GM21723 (cell line): Measurements from ENCODE around the gene PANX2.

ENCODE experiments used
- ATAC-seq: cut with Tn5 transposase; IDR thresholded peaks from one replicate; pipeline ENCODE4 v1.9.1; 2021; ENCODE audit warnings: mild to moderate bottlenecking, moderate library complexity; ENCODE audit not compliant: unreplicated experiment

PANX2 gene

GRCh38 chr22:50183141-50183971, 12.8 kb downstream of the PANX2 start:
- no peak for ATAC-seq

GRCh38 chr22:50184004-50184901, 13.7 kb downstream of the PANX2 start:
- no peak for ATAC-seq

GRCh38 chr22:50184902-50185374, 14.4 kb downstream of the PANX2 start:
- no peak for ATAC-seq

GRCh38 chr22:50185375-50186087, 15.0 kb downstream of the PANX2 start, which contains the start of gene TRABD:
Gene TRABD, plus strand, starts transcription at chr22:50185913. Its CDS starts 7,148 bp downstream, at chr22:50193061.
- ATAC-seq = peak; percentile 43

- no peak for ATAC-seq
Measured at GRCh38 chr22:50186181-50186714, 15.7 kb downstream of the PANX2 start.

- no peak for ATAC-seq
Measured at GRCh38 chr22:50186761-50187523, 16.4 kb downstream of the PANX2 start.

- ATAC-seq = no peak
Measured at GRCh38 chr22:50188356-50188755, 17.8 kb downstream of the PANX2 start.

GRCh38 chr22:50189184-50189848, 18.8 kb downstream of the PANX2 start:
- ATAC-seq = no peak

GRCh38 chr22:50189849-50190181, 19.3 kb downstream of the PANX2 start:
- ATAC-seq = no peak

- ATAC-seq = peak; percentile 43
Measured at GRCh38 chr22:50190182-50190940, 19.8 kb downstream of the PANX2 start.

GRCh38 chr22:50190941-50191741, 20.6 kb downstream of the PANX2 start:
- no peak for ATAC-seq

GRCh38 chr22:50192436-50193204, 22.1 kb downstream of the PANX2 start:
- ATAC-seq = no peak

GRCh38 chr22:50193621-50194020, 23.1 kb downstream of the PANX2 start:
- no peak for ATAC-seq

- ATAC-seq = no peak
Measured at GRCh38 chr22:50194037-50194805, 23.7 kb downstream of the PANX2 start.

- no peak for ATAC-seq
Measured at GRCh38 chr22:50196256-50196655, 25.7 kb downstream of the PANX2 start.

GRCh38 chr22:50197000-50197800, 26.7 kb downstream of the PANX2 start:
- ATAC-seq = no peak
